Raji (cell line): Measurements from ENCODE around the gene FAM20A.

Source experiments
- POLR2A ChIP-seq: IDR thresholded peaks from 2 replicates; pipeline ENCODE4 v1.6.1; 2011; ENCODE audit warnings: low read depth, low read length, control low read depth; ENCODE audit not compliant: insufficient read depth

FAM20A gene

DNA sequence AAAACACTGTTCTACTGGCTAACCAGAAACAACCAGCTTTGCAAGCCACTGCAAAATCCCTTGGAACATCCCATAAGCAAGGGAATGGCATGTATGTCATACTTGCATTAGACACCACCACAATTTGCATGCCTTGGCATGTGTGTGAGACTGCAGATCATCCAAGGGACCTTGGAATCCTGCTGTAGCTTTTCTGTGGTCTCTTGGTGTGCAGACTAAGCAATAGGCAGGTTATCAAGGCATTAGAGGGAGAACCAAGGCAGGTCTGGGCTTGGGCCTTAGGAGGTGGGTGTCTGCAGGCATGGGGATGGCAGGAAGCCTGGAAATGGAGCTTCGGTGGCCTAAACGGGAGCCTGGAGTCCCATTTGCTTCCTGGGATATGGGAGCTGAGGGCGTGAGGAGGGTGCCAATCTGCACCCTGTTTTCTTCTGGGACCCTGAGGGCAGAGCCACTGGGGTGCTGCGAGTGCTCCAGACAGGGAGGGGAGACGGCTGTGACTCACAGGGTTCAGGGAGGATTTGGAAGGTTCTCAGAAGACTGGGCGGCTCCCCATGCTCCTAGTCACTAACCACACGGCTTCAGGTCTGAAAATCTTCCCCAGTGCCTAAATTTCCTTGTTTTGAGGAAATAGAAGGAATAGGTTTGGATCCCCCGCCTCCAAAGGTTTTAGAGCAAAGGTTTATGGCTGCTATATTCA is 36.6 kb downstream of the FAM20A start:
- no peak for TF ChIP-seq POLR2A

DNA sequence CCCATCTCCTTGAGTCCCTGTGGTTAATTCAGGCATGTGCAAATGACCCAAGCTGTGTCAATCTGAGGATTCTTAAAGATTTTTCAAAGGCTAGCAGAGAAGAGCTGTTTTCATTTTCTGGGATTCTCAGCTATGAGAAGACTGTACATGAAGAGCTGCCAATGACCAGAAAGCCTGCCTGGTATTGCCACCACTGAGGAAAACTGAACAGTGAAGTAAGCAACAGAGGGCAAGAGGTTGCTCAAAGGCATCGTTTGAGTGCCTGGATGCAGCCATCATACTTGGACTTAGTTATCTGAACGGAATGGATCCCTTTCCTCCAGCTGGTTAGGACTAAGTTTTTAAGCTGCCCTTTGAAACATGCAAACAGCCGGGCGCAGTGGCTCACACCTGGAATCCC is 38.4 kb downstream of the FAM20A start:
- TF ChIP-seq POLR2A: no peak

DNA sequence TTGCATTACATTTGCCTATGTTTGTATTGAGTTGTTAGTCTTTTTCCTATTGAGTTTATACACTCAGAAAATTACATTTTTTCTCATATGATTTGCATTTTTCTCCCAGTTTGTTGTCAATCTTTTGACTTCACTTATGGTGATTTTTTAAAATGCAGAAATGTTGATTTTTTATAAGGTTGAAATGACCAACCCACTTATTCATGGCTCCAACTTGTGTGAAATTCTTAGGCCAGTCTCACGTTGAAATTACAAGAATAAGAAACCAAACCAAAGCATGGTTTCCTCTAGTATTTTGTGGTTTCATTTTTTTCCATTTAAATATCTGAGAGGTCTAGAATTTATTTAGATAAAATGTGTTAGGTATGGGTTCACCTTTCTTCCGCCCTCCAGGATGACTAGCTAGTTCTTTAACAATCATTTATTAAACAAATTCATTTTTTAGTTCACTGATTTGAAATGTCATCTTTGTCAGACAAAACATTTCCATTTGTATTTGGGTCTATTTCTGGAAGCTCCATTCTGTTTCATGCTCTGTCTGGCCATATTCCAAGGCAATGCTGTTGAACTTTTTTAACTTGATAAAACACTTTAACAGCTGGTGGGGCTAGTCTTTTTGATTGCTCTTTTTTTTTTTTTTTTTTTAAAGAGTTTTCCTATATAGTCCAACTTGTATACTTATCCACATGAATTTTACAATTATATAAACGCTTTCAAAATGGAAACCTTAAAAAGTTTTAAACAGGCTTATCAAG is 40.0 kb downstream of the FAM20A start:
- no peak for TF ChIP-seq POLR2A

DNA sequence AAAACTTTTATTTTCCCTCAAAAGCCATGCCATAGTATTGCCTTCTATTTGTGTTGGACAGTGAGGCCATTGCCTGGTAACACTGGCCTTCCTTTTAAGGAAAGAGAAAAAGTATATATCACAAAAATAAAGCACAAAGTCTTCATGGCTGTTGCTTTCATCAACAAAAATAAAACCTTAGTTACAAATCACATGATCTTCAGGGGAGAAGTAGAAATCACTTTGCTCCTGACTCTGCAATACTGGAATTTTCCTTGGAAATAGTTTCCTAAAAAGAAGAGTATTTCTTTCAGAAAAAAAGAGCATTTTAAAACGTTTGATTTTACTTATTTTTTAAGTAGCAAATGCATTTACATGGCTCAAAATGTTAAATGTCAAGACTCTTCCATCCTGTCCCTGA is 41.9 kb downstream of the FAM20A start:
- TF ChIP-seq POLR2A: no peak

DNA sequence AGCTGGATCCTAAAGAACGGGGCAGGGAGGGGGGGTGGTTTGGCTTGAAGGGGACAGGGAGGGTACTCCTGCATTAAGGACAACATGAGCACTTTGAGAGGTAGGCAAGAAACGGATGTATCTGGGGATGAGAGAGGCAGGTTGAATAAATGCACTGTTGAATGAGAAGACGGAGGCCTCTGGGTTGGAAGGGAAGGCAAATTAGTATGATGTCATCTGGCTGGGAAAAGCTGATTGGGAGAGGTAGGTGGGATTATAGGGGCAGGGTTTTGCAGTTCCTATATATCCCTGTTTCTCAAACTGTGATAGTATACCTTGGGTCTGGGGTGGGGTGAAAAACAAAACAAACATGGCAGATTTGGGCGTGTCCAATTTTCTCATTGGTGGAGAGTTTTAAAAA is 44.6 kb downstream of the FAM20A start:
- TF ChIP-seq POLR2A: no peak

DNA sequence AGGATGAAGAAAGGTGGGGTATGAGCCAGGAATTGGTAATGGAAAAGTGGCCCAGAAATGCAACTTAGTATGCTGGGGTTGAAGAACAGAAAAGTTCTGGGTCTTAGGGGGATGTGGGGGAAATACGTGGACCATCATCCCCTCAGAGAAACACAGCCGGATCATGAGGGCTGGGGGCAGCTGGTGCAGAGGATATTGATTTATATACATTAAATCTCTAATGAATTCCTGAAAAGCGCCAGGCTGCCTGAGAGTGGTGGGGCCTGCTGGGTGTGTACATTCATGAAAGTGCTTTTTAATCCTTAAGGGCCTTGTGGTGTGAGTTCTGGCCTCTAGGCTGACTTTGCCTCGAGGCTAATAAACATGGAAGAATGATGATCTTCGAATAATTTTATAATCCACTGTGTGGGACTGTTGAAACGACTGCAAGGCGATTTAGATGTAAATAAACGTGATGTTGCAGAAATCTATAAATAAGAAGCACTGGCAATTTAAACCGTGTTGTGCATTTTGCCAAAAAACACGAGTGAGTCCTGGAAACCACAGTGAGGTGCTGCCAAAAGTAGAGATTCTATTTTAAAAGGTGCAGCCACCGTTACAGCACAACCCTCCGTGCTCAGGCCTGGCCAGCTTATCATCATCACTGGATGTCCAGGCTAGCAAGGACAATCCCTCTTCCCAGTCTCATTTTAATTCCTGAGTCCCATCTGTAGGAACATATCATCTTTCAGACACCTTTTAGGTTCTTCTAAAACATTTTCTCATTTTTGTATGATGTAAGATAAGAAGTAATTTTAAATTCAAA is 56.9 kb downstream of the FAM20A start:
- TF ChIP-seq POLR2A: no peak

DNA sequence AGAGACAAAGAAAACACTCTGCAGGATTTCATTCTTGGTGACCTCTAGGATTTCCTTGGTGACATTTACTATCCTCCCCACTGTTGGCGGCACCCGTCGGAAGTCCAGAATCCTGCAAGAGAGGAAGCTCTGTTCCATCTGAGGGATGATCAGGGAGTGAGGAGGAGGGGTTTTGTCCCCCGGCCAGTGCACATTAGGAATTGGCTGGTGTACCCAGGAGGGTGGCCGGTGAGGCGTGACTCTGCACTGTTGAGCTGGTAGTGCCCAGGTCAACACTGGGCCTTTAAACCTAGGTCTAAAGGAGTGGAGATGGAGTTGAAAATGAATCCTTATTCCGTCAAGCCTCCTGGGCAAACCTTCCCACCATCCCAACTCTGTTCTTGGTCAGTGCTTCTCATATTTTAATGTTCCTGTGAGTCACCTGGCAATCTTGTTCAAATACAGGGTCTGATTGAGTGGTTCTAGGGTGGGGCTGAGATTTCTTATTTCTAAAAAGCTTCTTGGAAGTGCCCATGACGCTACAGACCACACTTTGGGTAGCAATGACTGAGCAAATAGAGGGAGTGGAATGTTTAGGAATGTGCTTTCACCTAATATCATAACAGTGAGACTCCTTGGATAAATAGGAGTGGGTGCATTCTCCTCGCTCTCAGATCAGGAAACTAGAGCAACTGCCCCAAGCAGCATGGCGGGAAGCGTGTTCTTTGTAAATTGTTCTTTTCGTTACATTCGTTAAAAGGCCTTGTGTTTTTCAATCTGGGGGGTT is 58.3 kb downstream of the FAM20A start:
- TF ChIP-seq POLR2A: no peak

DNA sequence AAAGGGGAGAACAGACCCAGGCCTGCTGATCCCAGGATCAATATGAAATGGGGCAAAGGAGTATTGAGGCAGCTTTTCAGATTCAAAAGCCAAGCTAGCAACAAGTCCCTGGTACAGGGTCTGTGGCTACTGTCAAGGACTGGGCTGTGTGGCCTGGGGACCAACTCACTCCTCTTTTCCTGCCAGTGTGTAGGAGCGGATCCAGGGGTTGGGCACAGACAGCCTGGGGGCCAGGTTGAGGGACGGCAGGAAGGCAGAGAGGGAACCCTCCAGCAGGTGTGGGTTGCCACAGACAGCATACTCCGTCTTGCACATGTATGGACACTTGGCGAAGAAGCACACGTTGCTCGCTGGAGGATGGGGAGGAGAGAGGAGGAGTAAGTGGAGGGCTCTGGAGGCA is 59.4 kb downstream of the FAM20A start:
- TF ChIP-seq POLR2A: no peak

DNA sequence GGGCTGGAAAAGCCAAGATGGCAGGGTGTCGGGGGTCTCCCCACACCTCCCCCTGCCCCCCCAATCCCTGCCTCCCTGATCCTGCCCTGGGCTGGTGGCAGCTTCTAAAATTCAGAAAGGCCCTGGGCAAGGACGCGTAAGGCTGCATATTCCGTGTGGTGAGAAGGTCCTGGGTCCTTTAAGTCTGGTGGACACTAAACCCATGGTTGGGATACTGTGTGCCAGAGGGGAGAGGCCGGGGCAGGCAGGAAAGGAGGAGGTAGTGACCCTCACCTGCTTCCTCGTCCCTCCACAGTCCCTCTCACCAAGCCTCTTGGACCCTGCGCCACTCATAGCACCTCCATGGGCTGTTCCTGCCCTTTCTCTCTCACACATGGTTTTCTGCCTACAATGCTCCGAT is 60.2 kb downstream of the FAM20A start:
- no peak for TF ChIP-seq POLR2A

DNA sequence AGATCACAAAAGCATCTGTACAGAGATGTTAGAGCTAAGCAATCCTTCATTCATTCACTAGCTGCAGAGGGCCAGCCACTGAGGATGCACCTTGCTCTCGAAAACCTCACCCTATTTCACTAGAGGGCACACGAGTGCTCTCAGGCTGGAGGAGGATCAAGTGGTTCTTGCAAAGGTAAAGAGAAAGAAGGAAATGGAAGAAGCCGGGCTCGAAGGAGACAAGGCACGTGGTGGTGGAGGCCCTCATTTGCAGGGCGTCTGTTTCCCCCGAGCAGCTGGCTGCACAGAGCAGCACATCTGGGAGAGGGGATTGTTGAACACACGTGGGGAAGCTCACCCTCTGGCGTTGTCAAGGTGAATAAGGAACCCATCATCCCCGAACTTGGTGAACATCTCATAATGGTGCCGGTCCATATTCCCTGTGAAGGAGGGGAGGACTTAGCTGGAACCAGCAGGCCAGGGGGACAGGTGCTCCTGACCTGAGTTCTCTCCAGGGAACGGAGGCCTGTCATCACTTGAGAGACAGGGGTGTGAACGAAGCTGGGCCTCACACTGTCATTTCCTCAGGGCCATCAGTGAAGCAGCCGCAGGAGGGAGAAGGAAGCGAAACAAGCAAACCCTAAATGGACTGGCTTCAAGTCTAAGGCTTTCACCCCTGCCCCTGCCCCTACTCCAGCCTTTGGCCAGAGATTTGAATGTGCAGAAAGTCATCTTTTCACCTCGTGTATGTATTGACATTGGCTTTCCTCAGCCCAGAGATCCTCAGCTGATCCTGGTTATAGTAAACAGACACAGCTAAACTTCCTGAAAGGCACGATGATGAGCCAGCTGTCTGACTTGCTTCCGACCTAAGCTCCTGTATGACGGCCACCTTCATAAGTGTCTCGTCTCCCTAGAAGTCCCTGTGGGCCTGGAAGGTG is 61.4 kb downstream of the FAM20A start:
- no peak for TF ChIP-seq POLR2A

DNA sequence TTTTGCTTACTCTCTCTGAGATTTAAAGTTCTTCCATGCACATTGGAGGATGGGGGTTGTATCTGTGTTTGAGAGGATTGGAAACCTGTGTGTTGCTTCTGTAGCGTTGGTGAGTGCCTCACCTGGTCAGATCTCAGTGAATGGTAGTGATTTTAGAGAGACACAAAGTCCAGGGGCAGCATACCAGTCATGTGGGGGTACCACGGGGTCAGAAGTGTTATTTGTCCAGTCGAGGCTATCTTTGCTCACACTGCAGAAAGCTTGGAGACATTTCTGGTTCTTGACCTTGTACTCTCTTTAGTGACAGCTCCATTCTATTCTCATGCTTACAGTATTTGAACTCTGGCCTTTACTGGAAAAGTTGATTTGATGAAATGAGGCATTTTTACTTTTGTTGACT is 65.2 kb downstream of the FAM20A start:
- no peak for TF ChIP-seq POLR2A

DNA sequence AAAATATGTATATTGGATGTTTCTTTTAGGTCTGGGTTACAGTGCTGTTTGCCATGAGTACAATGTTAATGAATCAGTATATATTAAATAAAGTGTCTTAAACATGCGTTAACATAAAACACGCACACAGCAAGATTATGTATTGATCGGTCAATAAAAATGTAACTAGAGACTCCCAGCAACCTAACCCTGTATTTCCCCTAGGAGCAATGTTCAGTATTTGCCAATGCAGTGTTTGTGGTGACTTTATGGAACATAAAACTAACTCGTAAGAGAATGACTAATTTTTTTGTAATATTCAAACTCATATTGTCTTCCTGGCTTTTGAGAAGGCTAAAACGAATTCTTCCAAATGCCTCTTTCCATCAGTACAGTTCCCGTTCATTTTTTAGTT is 66.5 kb downstream of the FAM20A start:
- TF ChIP-seq POLR2A: no peak

DNA sequence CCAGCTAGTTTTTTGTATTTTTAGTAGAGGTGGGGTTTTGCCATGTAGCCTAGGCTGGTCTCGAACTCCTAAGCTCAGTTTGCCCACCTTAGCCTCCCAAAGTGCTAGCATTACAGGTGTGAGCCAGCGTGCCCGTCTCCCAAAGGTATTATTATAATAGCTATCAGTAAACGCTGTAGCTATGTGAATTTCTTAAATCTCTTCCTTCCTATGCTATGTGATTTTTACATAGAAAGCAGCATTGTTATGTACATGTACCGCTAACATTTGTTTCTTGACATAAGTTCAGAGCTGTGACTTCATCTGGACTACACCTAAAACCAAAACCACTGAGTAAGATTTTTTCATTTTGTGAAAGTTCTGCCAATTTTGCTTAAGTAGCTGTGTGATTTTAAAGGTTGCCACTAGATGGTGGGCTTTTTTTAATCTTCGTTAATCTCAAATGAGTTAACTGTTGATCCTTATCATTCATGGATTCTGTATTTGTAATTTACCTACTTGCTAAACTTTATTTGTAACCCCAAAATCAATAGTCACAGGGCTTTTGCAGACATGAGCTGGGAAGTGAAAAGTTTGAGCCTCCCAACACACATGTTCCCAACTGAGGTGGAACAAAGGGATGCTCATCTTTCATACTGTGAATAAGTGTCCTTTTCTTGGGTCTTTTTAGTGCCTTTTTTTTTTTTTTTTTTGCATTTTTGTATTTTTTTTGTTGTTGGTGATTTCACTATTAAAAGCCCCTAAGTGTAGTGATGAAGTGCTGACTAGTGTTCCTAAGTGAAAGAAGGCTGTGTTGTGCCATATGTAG is 67.1 kb downstream of the FAM20A start:
- no peak for TF ChIP-seq POLR2A
